Measurements from ENCODE around the gene TRDMT1. TPM values are rescaled to one million over a fixed set of nuclear protein-coding genes. Genes with fewer than 3 reads are reported as not detected.
A peak's percentile ranks its signal among the peaks of the same experiment; 100 is the strongest.

TRDMT1 gene
- total RNA-seq, 2 experiments from 2014 or later = 10.4 to 12.2 TPM

GRCh38 chr10:17202506-17202905 lies 1.0 kb upstream of the TRDMT1 start:
- ChIA-PET POLR2A (interaction anchor here (2.3 kb wide), 1 partner anchor 28 kb away, joined by 10 read pairs; no protein-coding TSS in a partner anchor), CTCF (ENCODE audit: unreplicated experiment) (no interaction called here)
- intact Hi-C loops (cut with micrococcal nuclease; ENCODE audit: unreplicated experiment) = loop anchor here (5.0 kb wide), 1 partner anchor 765 kb away; the partner anchor contains the start of gene PTER

GRCh38 chr10:17201794-17202116 lies 283 bp upstream of the TRDMT1 start:
- CTCF ChIA-PET (ENCODE audit: unreplicated experiment) = no interaction called here
- Histone ChIP-seq H3K36me3 (ENCODE audit: insufficient read depth, low read length) (no peaks in the 10 kb centered on the region), H3K9me3 (ENCODE audit: low read length) (no peaks in the 10 kb centered on the region), H3K79me2 (ENCODE audit: insufficient read depth, low read depth, low read length) (peaks cover 27% of the 10 kb centered on the region; the same call in 1 of the 2 replicates), H2AFZ (ENCODE audit: low read length) (peak overlapping the region; percentile 100), H3K4me2 (ENCODE audit: low read length) (peak overlapping the region; percentile 77), H3K4me3 (ENCODE audit: low read depth, low read length, poor library complexity, severe bottlenecking) (peak overlapping the region; percentile 94), H3K4me1 (ENCODE audit: insufficient read depth, low read length, poor library complexity, severe bottlenecking) (peaks cover 18% of the 10 kb centered on the region), H3K27ac (ENCODE audit: low read depth, low read length, poor library complexity, severe bottlenecking) (no peak overlapping the region), H4K20me1 (ENCODE audit: insufficient read depth, low read length) (no peaks in the 10 kb centered on the region), H3K9me2 (ENCODE audit: insufficient read depth, low read length) (0 out of 2 replicates have a peak, but pooled peaks cover 6% of the 10 kb centered on the region)
- POLR2A ChIA-PET = interaction anchor here (2.2 to 2.3 kb wide), 2 partner anchors 29 to 384 kb away, joined by 8 to 10 read pairs; partner anchors contain the start of gene RSU1
- BruUV-seq (replicated peaks) = no TSS peak
- TF ChIP-seq CTCF (conservative IDR thresholded peaks at IDR 0.05; ENCODE audit: low read length) = no peak
- no peak for TF ChIP-seq EZH2phosphoT487 (IDR thresholded peaks at IDR 0.05; ENCODE audit: borderline replicate concordance, low read depth, low read length)
- DNase-seq (ENCODE audit: low spot score) = no peak
- intact Hi-C loops (cut with micrococcal nuclease; ENCODE audit: unreplicated experiment) = loop anchor here (1.0 to 5.0 kb wide), 2 partner anchors 29 to 764 kb away; partner anchors contain the start of gene PTER

More at GRCh38 chr10:17202506-17202905, 1.0 kb upstream of the TRDMT1 start:
- H3K9me3 ChIP-seq (ENCODE audit: low read length) = no peaks in the 10 kb centered on the region
- H4K20me1 ChIP-seq (ENCODE audit: insufficient read depth, low read length) = no peaks in the 10 kb centered on the region
- no peak overlapping the region for H3K4me2 ChIP-seq (ENCODE audit: low read length)
- BruUV-seq (replicated peaks) = no TSS peak
- no peaks in the 10 kb centered on the region for H3K36me3 ChIP-seq (ENCODE audit: insufficient read depth, low read length)
- no peak for TF ChIP-seq CTCF (conservative IDR thresholded peaks at IDR 0.05; ENCODE audit: low read length)
- no peak for TF ChIP-seq EZH2phosphoT487 (IDR thresholded peaks at IDR 0.05; ENCODE audit: borderline replicate concordance, low read depth, low read length)
- no peak overlapping the region for H3K27ac ChIP-seq (ENCODE audit: low read depth, low read length, poor library complexity, severe bottlenecking)
- DNase-seq (ENCODE audit: low spot score) = no peak
- H3K9me2 ChIP-seq (ENCODE audit: insufficient read depth, low read length) = 0 out of 2 replicates have a peak, but pooled peaks cover 6% of the 10 kb centered on the region
- H3K4me3 ChIP-seq (ENCODE audit: low read depth, low read length, poor library complexity, severe bottlenecking) = no peak overlapping the region
- H2AFZ ChIP-seq (ENCODE audit: low read length) = peak overlapping the region; percentile 100
- peaks cover 18% of the 10 kb centered on the region for H3K4me1 ChIP-seq (ENCODE audit: insufficient read depth, low read length, poor library complexity, severe bottlenecking)
- H3K79me2 ChIP-seq (ENCODE audit: insufficient read depth, low read depth, low read length) = peaks cover 27% of the 10 kb centered on the region; the same call in 1 of the 2 replicates
